Measurements from ENCODE around the gene DHRS13. TPM values are rescaled to one million over a fixed set of nuclear protein-coding genes. Genes with fewer than 3 reads are reported as not detected.

DHRS13 gene
- total RNA-seq, 1 donor from 2014 or later, result 16.5 TPM

- no peaks in the 10 kb centered on the region for H3K27me3 ChIP-seq
- no peak for TF ChIP-seq CTCF (IDR thresholded peaks at IDR 0.05)
- peaks cover 0 to 17% of the 10 kb centered on the region in 2 donors for H3K4me1 ChIP-seq
- intact Hi-C loops (cut with DNase I), result loop anchor here (2.0 kb wide), 1 partner anchor 47 kb away; no protein-coding TSS in a partner anchor
- peak overlapping the region; percentile 92 for H3K4me3 ChIP-seq
- H3K27ac ChIP-seq, result peak overlapping the region; percentile 76 to 83
- peaks cover 15 to 18% of the 10 kb centered on the region in 2 donors for H3K36me3 ChIP-seq
- no peaks in the 10 kb centered on the region for H3K9me3 ChIP-seq
- peak in 1 of 2 donors; percentile 67 for DNase-seq (ENCODE audit: low spot score in 2 of 2)
Measured at GRCh38 chr17:28901866-28902818, 737 bp downstream of the DHRS13 start.

GRCh38 chr17:28900986-28901726 lies 1.7 kb downstream of the DHRS13 start:
- intact Hi-C loops (cut with DNase I), result no loop called here

GRCh38 chr17:28899212-28899815 lies 3.6 kb downstream of the DHRS13 start:
- H3K4me3 ChIP-seq, result no peak overlapping the region
- intact Hi-C loops (cut with DNase I), result loop anchor here (5.0 kb wide), 2 partner anchors 137 to 172 kb away; partner anchors contain the start of genes NEK8 and TLCD1
- TF ChIP-seq CTCF (IDR thresholded peaks at IDR 0.05), result no peak
- H3K27me3 ChIP-seq, result no peaks in the 10 kb centered on the region
- H3K36me3 ChIP-seq, result no peaks in the 10 kb centered on the region
- no peak for DNase-seq (ENCODE audit: low spot score in 2 of 2)
- no peak overlapping the region for H3K27ac ChIP-seq
- peaks cover 0 to 30% of the 10 kb centered on the region in 2 donors for H3K4me1 ChIP-seq
- H3K9me3 ChIP-seq, result no peaks in the 10 kb centered on the region

More at GRCh38 chr17:28900986-28901726, 1.7 kb downstream of the DHRS13 start:
- Histone ChIP-seq H3K27me3 (no peaks in the 10 kb centered on the region), H3K9me3 (no peaks in the 10 kb centered on the region), H3K4me1 (peaks cover 0 to 21% of the 10 kb centered on the region in 2 donors), H3K27ac (no peak overlapping the region), H3K36me3 (peaks cover 5 to 8% of the 10 kb centered on the region in 2 donors), H3K4me3 (no peak overlapping the region)
- TF ChIP-seq CTCF (IDR thresholded peaks at IDR 0.05), result no peak
- DNase-seq (ENCODE audit: low spot score in 2 of 2), result no peak

- Histone ChIP-seq H3K27ac (peak overlapping the region; percentile 93 to 95), H3K4me3 (no peak overlapping the region), H3K27me3 (no peaks in the 10 kb centered on the region), H3K4me1 (peaks cover 0 to 34% of the 10 kb centered on the region in 2 donors), H3K36me3 (no peaks in the 10 kb centered on the region), H3K9me3 (no peaks in the 10 kb centered on the region)
- intact Hi-C loops (cut with DNase I), result loop anchor here (5.0 kb wide), 2 partner anchors 136 to 171 kb away; partner anchors contain the start of genes NEK8 and TLCD1
- TF ChIP-seq CTCF (IDR thresholded peaks at IDR 0.05), result no peak
- DNase-seq (ENCODE audit: low spot score in 2 of 2), result peak in 1 of 2 donors; percentile 58
Measured at GRCh38 chr17:28898527-28898955, 4.3 kb downstream of the DHRS13 start.
